K562 (cell line): Measurements from ENCODE around the gene CHRNA3. TPM values are rescaled to one million over a fixed set of nuclear protein-coding genes. Genes with fewer than 3 reads are reported as not detected.

Experiments used
- ARID1B ChIP-seq: fragments of 450-650 bp; IDR thresholded peaks from 2 replicates; pipeline ENCODE4 v1.6.1; 2016; ENCODE audit warnings: antibody characterized with exemption, mild to moderate bottlenecking, inconsistent platforms
- BCOR ChIP-seq: fragments of 450-650 bp; IDR thresholded peaks from 2 replicates; pipeline ENCODE4 v1.6.1; 2016
- CTBP1 ChIP-seq: fragments of 450-650 bp; IDR thresholded peaks from 2 replicates; pipeline ENCODE4 v1.6.1; 2016; ENCODE audit warnings: borderline replicate concordance
- CXXC5 ChIP-seq: fragments of 250-450 bp; sonication (Bioruptor Pico); IDR thresholded peaks from 2 replicates; pipeline ENCODE4 v1.8.0; 2022; ENCODE audit warnings: inconsistent platforms, mild to moderate bottlenecking, moderate library complexity
- HMG20B ChIP-seq: fragments of 250-450 bp; sonication (Bioruptor Pico); IDR thresholded peaks from 2 replicates; pipeline ENCODE4 v1.5.0; 2021; ENCODE audit warnings: mild to moderate bottlenecking
- HNRNPLL ChIP-seq: fragments of 200-400 bp; formaldehyde crosslinking; IDR thresholded peaks from 2 replicates; pipeline ENCODE4 v1.6.1; 2017; ENCODE audit warnings: low read length, low read depth, mild to moderate bottlenecking; ENCODE audit not compliant: poor library complexity, severe bottlenecking
- JUNB ChIP-seq: fragments of 450-650 bp; formaldehyde crosslinking; conservative IDR thresholded peaks from 2 replicates; pipeline ENCODE4 v1.4.0; 2020; ENCODE audit warnings: mild to moderate bottlenecking
- KAT8 ChIP-seq: fragments of 450-650 bp; IDR thresholded peaks from 2 replicates; pipeline ENCODE4 v1.6.1; 2016; ENCODE audit warnings: low read depth, mild to moderate bottlenecking
- LARP7 ChIP-seq: fragments of 450-650 bp; IDR thresholded peaks from 2 replicates; pipeline ENCODE4 v1.6.1; 2016
- NCOR1 ChIP-seq: fragments of 450-650 bp; IDR thresholded peaks from 2 replicates; pipeline ENCODE4 v1.6.1; 2016; ENCODE audit warnings: mild to moderate bottlenecking, moderate library complexity
- NEUROD1 ChIP-seq: fragments of 150-350 bp; IDR thresholded peaks from 2 replicates; pipeline ENCODE4 v1.6.1; 2014; ENCODE audit warnings: borderline replicate concordance, low read length, low read depth; ENCODE audit not compliant: partially characterized antibody
- PHF21A ChIP-seq: fragments of 450-650 bp; IDR thresholded peaks from 2 replicates; pipeline ENCODE4 v1.6.1; 2017; ENCODE audit warnings: low read depth, borderline replicate concordance
- PHTF2 ChIP-seq: fragments of 250-450 bp; sonication (Bioruptor Pico); IDR thresholded peaks from 2 replicates; pipeline ENCODE4 v1.5.0; 2021; ENCODE audit warnings: mild to moderate bottlenecking
- PTTG1 ChIP-seq: fragments of 450-650 bp; IDR thresholded peaks from 2 replicates; pipeline ENCODE4 v1.6.1; 2016; ENCODE audit warnings: low read depth, mild to moderate bottlenecking, missing genetic modification characterization, missing compliant biosample characterization
- SREBF2 ChIP-seq: sonication (generic); formaldehyde crosslinking; IDR thresholded peaks from 2 replicates; pipeline ENCODE4 v1.4.0; 2020; ENCODE audit warnings: mild to moderate bottlenecking, missing genetic modification reagents
- TFAM ChIP-seq: fragments of 250-450 bp; sonication (Bioruptor Pico); conservative IDR thresholded peaks from 2 replicates; pipeline ENCODE4 v1.5.0; 2021; ENCODE audit warnings: mild to moderate bottlenecking, moderate library complexity
- TGIF2 ChIP-seq: sonication (generic); formaldehyde crosslinking; IDR thresholded peaks from 2 replicates; pipeline ENCODE4 v1.8.1; 2022; ENCODE audit warnings: mild to moderate bottlenecking, missing genetic modification reagents, moderate library complexity
- ZFPM2 ChIP-seq: fragments of 250-450 bp; sonication (Bioruptor Pico); IDR thresholded peaks from 2 replicates; pipeline ENCODE4 v1.5.1; 2022; ENCODE audit warnings: mild to moderate bottlenecking
- ZNF57 ChIP-seq: fragments of 450-650 bp; formaldehyde crosslinking; IDR thresholded peaks from 2 replicates; pipeline ENCODE4 v1.4.0; 2020; ENCODE audit warnings: mild to moderate bottlenecking, moderate library complexity
- polyA plus RNA-seq, 8 experiments: library from polyadenylated mRNA; depleted of rRNA in 4 of 8; stranded (reverse) in 5 of 8; unstranded in 3 of 8; fragments of >200 nt; fragmentation: Nextera tagmentation in 2 of 8; fragmentation: Illumina TruSeq in 1 of 8; extraction: Ambion mirVana in 2 of 8; extraction: Trizol in 1 of 8; gene quantifications; 2 replicates each; pipeline versions ENCODE4 v1.2.1 to v1.2.3, GENCODE V29; 2011 to 2014; ENCODE audit warnings: inconsistent platforms in 1 of 8, missing spikeins in 1 of 8
- total RNA-seq, 7 experiments: library from RNA; depleted of rRNA in 6 of 7; stranded (reverse); fragments of >200 nt in 6 of 7; fragmentation: Illumina TruSeq in 2 of 7; extraction: Trizol in 2 of 7; gene quantifications; 2 replicates each; pipeline versions ENCODE4 v1.2.1 to v1.2.3, GENCODE V29; 2011 to 2021; ENCODE audit warnings: low replicate concordance in 1 of 7
- TF ChIP-seq, protein P1 (sequence below), 2 experiments: IDR thresholded peaks in 1 of 2; conservative IDR thresholded peaks in 1 of 2; 2 replicates each; pipeline ENCODE4 v1.6.1; 2016; ENCODE audit warnings: low read depth in 2 of 2, mild to moderate bottlenecking in 1 of 2, missing compliant biosample characterization in 1 of 2, missing genetic modification characterization in 1 of 2, moderate library complexity in 1 of 2
- TF ChIP-seq, protein P2 (sequence below): fragments of 250-450 bp; sonication (Bioruptor Pico); IDR thresholded peaks from 2 replicates; pipeline ENCODE4 v1.5.1; 2021; ENCODE audit warnings: mild to moderate bottlenecking
- TF ChIP-seq, protein P3 (sequence below): fragments of 450-650 bp; formaldehyde crosslinking; IDR thresholded peaks from 2 replicates; pipeline ENCODE4 v1.4.0; 2022; ENCODE audit warnings: mild to moderate bottlenecking, moderate library complexity
- TF ChIP-seq, protein P4 (sequence below): fragments of 450-650 bp; IDR thresholded peaks from 2 replicates; pipeline ENCODE4 v1.6.1; 2014; ENCODE audit warnings: low read depth, mild to moderate bottlenecking, moderate library complexity, borderline replicate concordance

CHRNA3 gene
- total and polyA plus RNA-seq, 9 of the 15 experiments (the other 6 are each of a cell fraction or from before 2014, with no cell fraction given) = 0.01 TPM; not detected in 8

DNA sequence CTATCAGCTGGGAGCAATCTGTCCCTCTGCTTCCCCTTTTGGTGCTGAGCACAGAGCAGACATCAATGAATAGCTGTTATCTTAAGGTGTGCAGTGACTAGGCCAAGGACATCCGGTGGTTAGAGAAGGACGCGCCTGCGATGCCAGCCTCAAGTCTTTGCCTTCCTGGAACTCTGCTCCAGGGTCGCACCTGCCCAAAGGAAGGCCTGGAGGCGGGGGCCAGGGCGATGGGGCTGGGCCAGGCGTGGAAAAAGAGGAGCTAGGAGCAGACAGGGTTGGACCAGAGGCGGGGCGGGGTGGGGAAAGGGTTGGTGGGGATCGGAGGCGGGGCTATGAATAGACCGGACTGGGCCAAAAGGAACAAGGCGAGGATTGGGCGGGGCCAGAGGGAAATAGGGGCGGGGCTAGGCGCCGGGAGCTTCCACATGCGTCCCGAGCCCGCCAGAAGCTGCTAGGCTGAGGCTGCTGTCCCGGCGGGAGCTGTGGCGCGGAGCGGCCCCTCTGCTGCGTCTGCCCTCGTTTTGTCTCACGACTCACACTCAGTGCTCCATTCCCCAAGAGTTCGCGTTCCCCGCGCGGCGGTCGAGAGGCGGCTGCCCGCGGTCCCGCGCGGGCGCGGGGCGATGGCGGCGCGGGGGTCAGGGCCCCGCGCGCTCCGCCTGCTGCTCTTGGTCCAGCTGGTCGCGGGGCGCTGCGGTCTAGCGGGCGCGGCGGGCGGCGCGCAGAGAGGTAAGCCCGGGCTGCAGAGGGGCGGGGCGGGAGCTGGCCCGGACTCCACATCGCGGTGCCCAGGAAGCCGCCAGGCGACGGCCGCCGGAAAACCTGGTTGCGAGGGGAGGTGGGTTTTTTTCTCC is 55.5 kb downstream of the CHRNA3 start, which contains the start of gene CHRNA5 (continued):
- TF ChIP-seq SREBF2 = no peak
- TF ChIP-seq, protein P1, sequence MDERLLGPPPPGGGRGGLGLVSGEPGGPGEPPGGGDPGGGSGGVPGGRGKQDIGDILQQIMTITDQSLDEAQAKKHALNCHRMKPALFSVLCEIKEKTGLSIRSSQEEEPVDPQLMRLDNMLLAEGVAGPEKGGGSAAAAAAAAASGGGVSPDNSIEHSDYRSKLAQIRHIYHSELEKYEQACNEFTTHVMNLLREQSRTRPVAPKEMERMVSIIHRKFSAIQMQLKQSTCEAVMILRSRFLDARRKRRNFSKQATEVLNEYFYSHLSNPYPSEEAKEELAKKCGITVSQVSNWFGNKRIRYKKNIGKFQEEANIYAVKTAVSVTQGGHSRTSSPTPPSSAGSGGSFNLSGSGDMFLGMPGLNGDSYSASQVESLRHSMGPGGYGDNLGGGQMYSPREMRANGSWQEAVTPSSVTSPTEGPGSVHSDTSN (CRISPR knock-in tag; IDR thresholded peaks at IDR 0.05; ENCODE audit: low read depth) = no peak
- TF ChIP-seq, protein P1 (tag; conservative IDR thresholded peaks at IDR 0.05; ENCODE audit: low read depth) = no peak
- no peak for TF ChIP-seq JUNB (CRISPR knock-in tag)
- TF ChIP-seq NEUROD1 = peak; percentile 14
- TF ChIP-seq ZNF57 = no peak
- TF ChIP-seq ARID1B = peak; percentile 83
- TF ChIP-seq, protein P2, sequence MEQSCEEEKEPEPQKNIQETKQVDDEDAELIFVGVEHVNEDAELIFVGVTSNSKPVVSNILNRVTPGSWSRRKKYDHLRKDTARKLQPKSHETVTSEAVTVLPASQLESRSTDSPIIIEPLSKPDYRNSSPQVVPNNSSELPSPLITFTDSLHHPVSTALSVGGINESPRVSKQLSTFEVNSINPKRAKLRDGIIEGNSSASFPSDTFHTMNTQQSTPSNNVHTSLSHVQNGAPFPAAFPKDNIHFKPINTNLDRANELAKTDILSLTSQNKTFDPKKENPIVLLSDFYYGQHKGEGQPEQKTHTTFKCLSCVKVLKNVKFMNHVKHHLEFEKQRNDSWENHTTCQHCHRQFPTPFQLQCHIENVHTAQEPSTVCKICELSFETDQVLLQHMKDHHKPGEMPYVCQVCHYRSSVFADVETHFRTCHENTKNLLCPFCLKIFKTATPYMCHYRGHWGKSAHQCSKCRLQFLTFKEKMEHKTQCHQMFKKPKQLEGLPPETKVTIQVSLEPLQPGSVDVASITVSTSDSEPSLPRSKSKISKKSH (CRISPR knock-in tag) = no peak
- TF ChIP-seq LARP7 = no peak
- TF ChIP-seq, protein P3, sequence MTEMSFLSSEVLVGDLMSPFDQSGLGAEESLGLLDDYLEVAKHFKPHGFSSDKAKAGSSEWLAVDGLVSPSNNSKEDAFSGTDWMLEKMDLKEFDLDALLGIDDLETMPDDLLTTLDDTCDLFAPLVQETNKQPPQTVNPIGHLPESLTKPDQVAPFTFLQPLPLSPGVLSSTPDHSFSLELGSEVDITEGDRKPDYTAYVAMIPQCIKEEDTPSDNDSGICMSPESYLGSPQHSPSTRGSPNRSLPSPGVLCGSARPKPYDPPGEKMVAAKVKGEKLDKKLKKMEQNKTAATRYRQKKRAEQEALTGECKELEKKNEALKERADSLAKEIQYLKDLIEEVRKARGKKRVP (CRISPR knock-in tag) = no peak
- TF ChIP-seq HNRNPLL = no peak
- no peak for TF ChIP-seq KAT8
- TF ChIP-seq PHF21A = no peak
- peak; percentile 99 for TF ChIP-seq CTBP1
- peak; percentile 74 for TF ChIP-seq CXXC5
- no peak for TF ChIP-seq TGIF2 (CRISPR knock-in tag)
- TF ChIP-seq, protein P4, sequence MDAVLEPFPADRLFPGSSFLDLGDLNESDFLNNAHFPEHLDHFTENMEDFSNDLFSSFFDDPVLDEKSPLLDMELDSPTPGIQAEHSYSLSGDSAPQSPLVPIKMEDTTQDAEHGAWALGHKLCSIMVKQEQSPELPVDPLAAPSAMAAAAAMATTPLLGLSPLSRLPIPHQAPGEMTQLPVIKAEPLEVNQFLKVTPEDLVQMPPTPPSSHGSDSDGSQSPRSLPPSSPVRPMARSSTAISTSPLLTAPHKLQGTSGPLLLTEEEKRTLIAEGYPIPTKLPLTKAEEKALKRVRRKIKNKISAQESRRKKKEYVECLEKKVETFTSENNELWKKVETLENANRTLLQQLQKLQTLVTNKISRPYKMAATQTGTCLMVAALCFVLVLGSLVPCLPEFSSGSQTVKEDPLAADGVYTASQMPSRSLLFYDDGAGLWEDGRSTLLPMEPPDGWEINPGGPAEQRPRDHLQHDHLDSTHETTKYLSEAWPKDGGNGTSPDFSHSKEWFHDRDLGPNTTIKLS = no peak
- TF ChIP-seq BCOR = peak; percentile 53; the same call in 1 of the 2 replicates
- TF ChIP-seq TFAM (CRISPR knock-in tag) = no peak
- 0 out of 2 replicates have a peak, but pooled peaks have one; percentile 30 for TF ChIP-seq NCOR1
- TF ChIP-seq HMG20B = no peak
- no peak for TF ChIP-seq PHTF2 (CRISPR knock-in tag)
- no peak for TF ChIP-seq ZFPM2 (CRISPR knock-in tag)
- no peak for TF ChIP-seq PTTG1
